Central memory CD8-positive, alpha-beta T cell (primary cell): Measurements from ENCODE around the gene ORM2.

ENCODE experiments used
- ATAC-seq: fragments of 150-1000 bp; cut with Tn5 transposase; replicated peaks from 2 replicates; pipeline ENCODE4 v1.10.0; 2022; ENCODE audit warnings: mild to moderate bottlenecking, moderate FRiP score, moderate number of reproducible peaks; ENCODE audit not compliant: poor library complexity, severe bottlenecking; ENCODE audit errors: extremely low read depth
- DNase-seq, 2 donors: peaks; one replicate each; pipeline ENCODE4 v3.0.0; 2021; ENCODE audit warnings: low spot score in 2 of 2
- H3K27ac Mint-ChIP-seq: one replicate; pipeline ENCODE4 v1.8.0; 2022; ENCODE audit warnings: low read depth, mild to moderate bottlenecking, moderate library complexity, mixed read lengths
- H3K27me3 Mint-ChIP-seq: one replicate; pipeline ENCODE4 v1.8.0; 2022; ENCODE audit warnings: mixed read lengths
- H3K36me3 Mint-ChIP-seq: one replicate; pipeline ENCODE4 v1.8.0; 2022; ENCODE audit warnings: mild to moderate bottlenecking, moderate library complexity, mixed read lengths; ENCODE audit not compliant: insufficient read depth
- H3K4me1 Mint-ChIP-seq: one replicate; pipeline ENCODE4 v1.8.0; 2022; ENCODE audit warnings: mixed read lengths
- H3K4me3 Mint-ChIP-seq: one replicate; pipeline ENCODE4 v1.8.0; 2022; ENCODE audit warnings: mild to moderate bottlenecking, moderate library complexity, mixed read lengths
- H3K9me3 Mint-ChIP-seq: one replicate; pipeline ENCODE4 v1.8.0; 2022; ENCODE audit warnings: mixed read lengths

ORM2 gene

DNA sequence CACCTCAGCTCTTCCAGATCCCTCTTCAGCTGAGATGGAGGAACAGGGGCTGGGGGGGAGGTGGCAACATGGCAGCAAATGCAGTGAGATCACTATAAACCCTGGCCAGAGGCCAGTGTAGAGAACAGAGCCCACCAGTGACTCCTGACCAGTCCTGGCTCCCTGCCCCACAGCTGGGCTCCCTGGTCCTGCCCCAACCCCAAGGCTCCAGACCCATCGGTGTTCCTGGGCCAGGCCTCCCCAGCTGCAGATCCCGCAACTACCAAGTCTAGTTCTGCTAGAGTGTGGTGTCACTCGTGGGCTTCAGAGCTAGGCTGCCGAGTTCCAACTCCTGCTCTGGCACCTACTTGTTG is 41.3 kb downstream of the ORM2 start:
- peaks cover 88% of the 10 kb centered on the region for H3K36me3 Mint-ChIP-seq
- peak overlapping the region; percentile 72 for H3K4me3 Mint-ChIP-seq
- H3K27ac Mint-ChIP-seq: peak overlapping the region; percentile 89
- H3K9me3 Mint-ChIP-seq: no peaks in the 10 kb centered on the region
- DNase-seq: no peak
- H3K4me1 Mint-ChIP-seq: peaks cover 71% of the 10 kb centered on the region
- ATAC-seq: no peak
- no peaks in the 10 kb centered on the region for H3K27me3 Mint-ChIP-seq

DNA sequence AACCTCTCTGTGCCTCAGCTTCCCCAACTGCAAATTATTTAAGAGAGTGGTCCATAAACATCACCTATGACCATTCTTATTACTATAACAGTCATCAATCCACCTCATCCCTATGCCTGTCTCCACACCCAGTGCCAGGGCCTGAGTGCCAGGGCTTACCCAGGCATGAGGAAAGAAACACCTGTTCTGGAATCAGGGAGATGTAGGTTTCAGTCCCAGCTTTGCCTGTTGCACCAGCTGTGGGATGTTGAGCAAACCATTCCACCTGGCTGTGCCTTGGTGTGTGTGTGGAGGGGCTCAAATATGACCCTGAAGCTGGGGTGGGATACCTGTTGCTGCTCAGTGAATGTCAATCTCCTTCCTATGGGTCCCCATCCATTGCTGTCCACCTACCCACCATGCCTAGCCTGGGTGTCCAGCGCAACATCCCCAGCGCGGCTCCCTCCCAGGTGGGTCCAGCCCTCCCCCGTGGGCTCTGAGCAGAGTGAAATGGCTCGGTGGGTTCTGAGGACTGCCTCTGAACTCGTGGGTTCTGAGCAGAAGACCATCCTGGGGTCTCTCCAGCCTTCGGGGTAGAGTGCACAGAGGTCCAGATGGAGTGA is 41.8 kb downstream of the ORM2 start:
- no peaks in the 10 kb centered on the region for H3K27me3 Mint-ChIP-seq
- DNase-seq (no peak), ATAC-seq (no peak)
- H3K4me3 Mint-ChIP-seq: peak overlapping the region; percentile 72
- H3K36me3 Mint-ChIP-seq: peaks cover 86% of the 10 kb centered on the region
- H3K27ac Mint-ChIP-seq: peak overlapping the region; percentile 89
- H3K4me1 Mint-ChIP-seq: peaks cover 69% of the 10 kb centered on the region
- no peaks in the 10 kb centered on the region for H3K9me3 Mint-ChIP-seq

DNA sequence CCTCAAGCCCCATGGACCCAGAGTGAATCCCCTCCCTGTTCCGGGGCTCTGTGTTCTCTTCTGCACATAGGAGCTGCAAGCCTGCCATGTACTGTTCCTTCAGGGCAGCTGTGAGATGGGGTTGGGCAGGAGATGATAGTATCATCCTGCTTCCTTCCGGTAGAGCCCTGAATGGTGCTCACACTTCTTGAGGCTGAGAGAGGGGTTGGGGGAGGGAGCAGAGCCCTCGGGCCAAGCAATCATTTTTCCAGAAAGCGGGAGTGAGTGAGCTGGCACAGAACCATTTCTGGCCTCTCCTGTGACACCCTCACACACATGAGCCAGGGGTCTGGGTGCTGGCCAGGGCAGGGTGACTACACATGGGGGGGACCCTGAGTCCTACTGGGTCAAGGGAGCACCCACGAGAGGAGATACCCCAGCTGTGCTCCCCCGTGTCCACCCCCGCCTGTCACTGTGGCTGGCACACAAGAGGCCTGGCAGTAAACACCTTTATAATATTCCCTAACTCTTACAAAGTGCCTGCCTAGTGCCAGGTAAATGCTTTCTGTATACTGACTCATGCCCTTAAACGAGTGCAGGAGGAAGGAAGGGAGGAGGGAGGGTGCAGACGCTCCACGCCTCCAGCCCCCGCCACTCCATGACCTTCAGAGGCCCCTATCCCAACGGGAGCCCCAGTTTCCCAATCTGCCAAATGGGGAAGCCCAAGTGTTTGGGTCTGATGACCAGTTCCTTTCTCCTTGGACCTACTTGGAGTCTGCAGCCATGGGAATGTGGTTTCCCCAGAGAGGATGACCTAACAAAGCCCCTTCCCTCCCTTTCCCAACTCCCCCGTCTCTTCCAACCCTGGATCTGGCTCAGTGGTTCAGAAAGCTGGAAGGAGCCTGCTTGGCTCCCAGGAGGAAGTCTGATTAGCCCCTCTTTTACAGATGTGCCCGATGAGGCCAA is 42.6 kb downstream of the ORM2 start:
- ATAC-seq: peak; percentile 24
- Mint-ChIP-seq H3K27me3 (no peaks in the 10 kb centered on the region), H3K4me3 (peak overlapping the region; percentile 72), H3K4me1 (peaks cover 65% of the 10 kb centered on the region), H3K27ac (peak overlapping the region; percentile 89), H3K36me3 (peaks cover 86% of the 10 kb centered on the region), H3K9me3 (no peaks in the 10 kb centered on the region)
- no peak for DNase-seq

DNA sequence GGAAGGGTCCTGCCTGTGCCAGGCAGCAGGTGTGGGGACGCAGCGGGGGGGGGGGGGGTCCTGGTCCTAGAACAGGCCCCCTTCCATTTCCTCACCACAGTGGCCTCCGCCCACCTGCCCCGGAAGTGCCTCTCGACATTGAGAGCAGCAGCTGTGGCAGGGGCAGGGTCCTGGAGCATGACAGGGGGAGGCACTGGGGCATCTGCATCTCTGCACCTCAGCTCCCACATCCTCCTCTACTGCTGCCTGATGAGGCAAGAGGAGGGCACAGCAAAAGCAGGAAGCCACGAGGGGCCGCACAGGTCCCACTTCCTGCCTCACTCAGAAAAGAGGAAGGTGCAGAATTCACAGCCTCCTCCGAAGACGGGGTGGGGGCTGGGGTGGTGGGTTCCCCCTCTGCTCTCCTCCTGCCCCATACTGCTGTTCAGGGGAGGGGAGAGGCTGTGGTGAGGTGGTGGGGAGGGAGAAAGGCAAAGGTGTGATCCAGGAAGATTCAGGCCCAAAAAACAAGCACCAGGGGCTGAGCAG is 43.3 kb downstream of the ORM2 start:
- Mint-ChIP-seq H3K4me1 (peaks cover 67% of the 10 kb centered on the region), H3K36me3 (peaks cover 85% of the 10 kb centered on the region), H3K9me3 (no peaks in the 10 kb centered on the region), H3K27me3 (no peaks in the 10 kb centered on the region), H3K27ac (peak overlapping the region; percentile 89), H3K4me3 (peak overlapping the region; percentile 72)
- ATAC-seq (peak; percentile 79), DNase-seq (peak; percentile 71 to 89)

DNA sequence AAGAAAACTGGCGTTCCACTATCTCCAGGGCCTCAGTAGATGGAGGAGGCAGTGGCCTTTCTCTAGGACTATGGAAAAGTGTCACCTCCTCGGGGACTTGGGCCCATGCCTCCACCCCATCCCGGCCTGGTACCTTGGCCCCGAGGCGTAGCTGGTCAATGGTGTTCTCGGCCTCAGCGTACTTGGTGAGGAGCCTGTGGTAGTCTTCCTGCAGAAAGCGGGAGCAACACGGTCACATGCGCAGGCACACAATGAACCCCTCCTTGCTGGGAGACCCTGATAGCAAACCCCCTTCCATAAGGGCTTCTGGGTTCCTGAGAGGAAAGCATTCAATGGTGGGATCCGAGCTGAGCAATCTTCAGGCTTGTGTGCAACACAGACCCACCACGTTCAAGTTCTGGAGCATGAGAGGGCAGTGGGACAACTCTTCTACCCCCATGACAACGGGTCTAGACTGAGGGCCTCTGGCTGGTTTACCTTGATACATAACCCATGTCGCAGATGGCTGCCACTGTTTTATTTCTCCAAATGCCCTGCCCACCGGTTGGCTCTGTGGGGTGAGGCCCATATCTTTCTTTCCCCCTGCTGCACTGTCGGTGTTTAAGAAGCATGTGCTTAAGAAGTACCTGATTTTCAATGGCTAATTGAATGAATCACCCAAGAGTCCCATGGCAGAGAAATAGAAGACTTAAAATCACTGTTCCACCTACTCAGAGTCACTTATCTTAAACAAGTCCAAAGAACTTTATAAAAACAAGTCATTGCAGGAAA is 44.5 kb downstream of the ORM2 start:
- no peak for DNase-seq
- H3K36me3 Mint-ChIP-seq: peaks cover 86% of the 10 kb centered on the region
- no peak for ATAC-seq
- H3K9me3 Mint-ChIP-seq: no peaks in the 10 kb centered on the region
- peak overlapping the region; percentile 89 for H3K27ac Mint-ChIP-seq
- H3K4me3 Mint-ChIP-seq: peak overlapping the region; percentile 43
- H3K4me1 Mint-ChIP-seq: peaks cover 77% of the 10 kb centered on the region
- no peaks in the 10 kb centered on the region for H3K27me3 Mint-ChIP-seq

DNA sequence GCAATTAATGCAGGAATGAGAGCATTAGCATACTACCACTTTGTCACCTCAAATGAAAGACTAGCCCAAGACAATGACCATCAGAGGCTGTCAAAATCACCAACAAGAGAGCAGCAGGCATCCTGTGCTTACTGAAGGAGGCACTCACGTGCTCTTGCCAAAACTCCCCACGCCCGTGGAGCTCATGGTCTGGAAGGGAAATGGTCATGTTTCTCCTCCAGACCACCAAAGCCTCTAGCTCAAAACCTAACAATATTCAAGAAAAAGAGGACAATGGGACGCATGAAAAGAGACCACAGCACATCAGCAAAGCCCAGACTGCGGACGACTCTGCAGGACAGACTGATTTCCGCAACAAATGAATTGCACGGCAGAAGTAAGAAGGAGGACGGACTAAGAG is 45.3 kb downstream of the ORM2 start:
- peaks cover 77% of the 10 kb centered on the region for H3K4me1 Mint-ChIP-seq
- ATAC-seq (no peak), DNase-seq (no peak)
- peak overlapping the region; percentile 89 for H3K27ac Mint-ChIP-seq
- H3K9me3 Mint-ChIP-seq: no peaks in the 10 kb centered on the region
- peak overlapping the region; percentile 43 for H3K4me3 Mint-ChIP-seq
- H3K27me3 Mint-ChIP-seq: no peaks in the 10 kb centered on the region
- peaks cover 87% of the 10 kb centered on the region for H3K36me3 Mint-ChIP-seq

DNA sequence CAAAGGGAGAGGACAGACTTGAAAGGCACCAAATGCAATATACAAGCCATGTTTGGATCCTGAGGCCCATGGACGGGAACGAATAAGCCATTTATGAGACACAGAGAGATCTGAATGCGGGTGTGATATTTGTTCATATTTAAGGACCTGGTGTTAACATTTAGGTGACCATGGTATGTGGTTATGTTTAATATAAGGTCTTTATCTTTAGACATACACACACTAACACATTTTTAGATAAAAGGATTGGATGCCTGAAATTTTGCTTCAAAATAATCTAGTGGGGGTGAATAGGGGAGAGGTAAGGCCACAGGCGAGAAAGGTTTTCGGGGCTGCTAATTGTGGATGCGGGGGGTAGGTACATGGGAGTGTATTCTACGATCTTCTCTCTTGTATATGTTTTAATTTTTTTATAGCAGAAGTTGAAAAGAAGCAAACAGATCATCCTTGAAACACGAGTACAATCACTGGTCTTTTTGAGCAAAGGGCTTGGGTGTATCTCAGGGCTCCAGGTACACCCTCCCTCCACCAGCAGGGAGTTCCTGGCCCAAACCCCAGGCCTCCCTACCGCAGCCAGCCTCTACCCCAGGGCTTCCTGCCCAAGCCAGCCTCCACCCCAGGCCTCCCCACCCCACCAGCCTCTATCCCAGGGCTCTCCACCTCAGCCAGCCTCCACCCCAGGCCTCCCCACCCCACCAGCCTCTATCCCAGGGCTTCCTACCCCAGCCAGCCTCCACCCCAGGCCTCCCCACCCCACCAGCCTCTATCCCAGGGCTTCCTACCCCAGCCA is 45.9 kb downstream of the ORM2 start:
- H3K27me3 Mint-ChIP-seq: no peaks in the 10 kb centered on the region
- peaks cover 81% of the 10 kb centered on the region for H3K4me1 Mint-ChIP-seq
- peak overlapping the region; percentile 89 for H3K27ac Mint-ChIP-seq
- H3K9me3 Mint-ChIP-seq: no peaks in the 10 kb centered on the region
- ATAC-seq (no peak), DNase-seq (no peak)
- peak overlapping the region; percentile 43 for H3K4me3 Mint-ChIP-seq
- H3K36me3 Mint-ChIP-seq: peaks cover 90% of the 10 kb centered on the region

DNA sequence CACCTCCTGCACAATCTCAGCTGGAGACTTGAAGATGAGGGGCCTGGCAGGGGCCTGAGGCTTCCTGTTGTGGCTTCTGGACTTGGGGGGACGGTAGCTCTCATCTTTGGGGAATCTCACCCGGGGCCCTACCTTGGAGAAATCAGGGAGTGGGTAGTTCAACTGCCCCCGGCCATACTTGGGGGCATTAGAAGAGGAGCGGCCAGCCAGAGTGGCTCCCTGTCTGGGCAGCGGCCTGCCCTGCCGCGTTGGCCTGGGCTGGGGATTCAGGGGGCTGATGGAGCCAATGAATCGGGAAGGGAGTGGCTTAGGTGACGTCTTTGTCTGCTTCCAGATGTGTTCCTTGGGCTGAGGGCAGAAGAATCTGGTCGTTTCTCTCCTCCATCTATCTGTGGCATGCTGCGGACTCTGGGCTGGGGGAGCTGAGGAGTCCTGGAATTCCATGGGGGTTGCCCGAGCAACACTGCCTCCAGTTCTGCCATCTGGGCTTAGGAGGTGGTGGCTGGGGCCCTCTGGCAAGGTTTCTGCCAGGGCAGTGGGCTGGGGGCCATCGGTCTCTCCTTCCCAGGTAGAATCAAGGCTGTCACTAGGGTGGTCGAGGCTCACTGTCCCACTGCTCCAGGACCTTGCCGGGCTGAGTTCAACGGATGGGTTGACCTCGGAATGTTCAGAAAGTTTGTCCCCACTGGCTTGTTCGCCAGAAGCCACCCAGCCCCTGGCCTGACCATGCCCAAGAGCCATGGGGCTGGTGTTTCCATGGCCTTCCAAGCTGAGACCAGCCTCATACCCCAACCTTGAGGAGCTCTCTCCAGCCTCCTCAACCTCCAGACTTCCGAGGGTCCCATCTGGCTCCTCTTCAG is 47.1 kb downstream of the ORM2 start:
- H3K9me3 Mint-ChIP-seq: no peaks in the 10 kb centered on the region
- ATAC-seq: no peak
- DNase-seq: no peak
- H3K4me3 Mint-ChIP-seq: peak overlapping the region; percentile 92
- peak overlapping the region; percentile 89 for H3K27ac Mint-ChIP-seq
- no peaks in the 10 kb centered on the region for H3K27me3 Mint-ChIP-seq
- H3K4me1 Mint-ChIP-seq: peaks cover 73% of the 10 kb centered on the region
- peaks cover 90% of the 10 kb centered on the region for H3K36me3 Mint-ChIP-seq

DNA sequence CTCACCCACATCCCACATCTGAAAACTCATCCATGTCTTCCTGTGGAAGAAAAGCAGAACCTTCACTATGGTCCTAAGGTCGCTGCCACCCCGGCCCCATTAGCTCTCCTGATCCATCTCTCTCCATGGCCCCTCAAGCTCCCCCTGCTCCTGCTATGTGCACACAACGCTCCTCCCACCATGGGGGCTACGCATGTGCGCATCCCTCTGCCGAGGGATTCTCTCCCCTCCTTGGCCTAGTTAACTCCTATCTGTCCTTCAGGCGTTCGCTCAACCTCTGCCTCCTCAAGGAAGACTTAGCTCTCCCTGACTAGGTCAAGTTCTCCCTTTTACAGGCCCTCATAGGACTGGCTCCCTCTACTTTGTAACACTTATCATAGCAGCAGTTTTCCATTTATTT is 48.3 kb downstream of the ORM2 start:
- H3K36me3 Mint-ChIP-seq: peaks cover 93% of the 10 kb centered on the region
- DNase-seq (no peak), ATAC-seq (no peak)
- H3K27me3 Mint-ChIP-seq: no peaks in the 10 kb centered on the region
- no peaks in the 10 kb centered on the region for H3K9me3 Mint-ChIP-seq
- peaks cover 76% of the 10 kb centered on the region for H3K4me1 Mint-ChIP-seq
- peak overlapping the region; percentile 89 for H3K27ac Mint-ChIP-seq
- peak overlapping the region; percentile 92 for H3K4me3 Mint-ChIP-seq

DNA sequence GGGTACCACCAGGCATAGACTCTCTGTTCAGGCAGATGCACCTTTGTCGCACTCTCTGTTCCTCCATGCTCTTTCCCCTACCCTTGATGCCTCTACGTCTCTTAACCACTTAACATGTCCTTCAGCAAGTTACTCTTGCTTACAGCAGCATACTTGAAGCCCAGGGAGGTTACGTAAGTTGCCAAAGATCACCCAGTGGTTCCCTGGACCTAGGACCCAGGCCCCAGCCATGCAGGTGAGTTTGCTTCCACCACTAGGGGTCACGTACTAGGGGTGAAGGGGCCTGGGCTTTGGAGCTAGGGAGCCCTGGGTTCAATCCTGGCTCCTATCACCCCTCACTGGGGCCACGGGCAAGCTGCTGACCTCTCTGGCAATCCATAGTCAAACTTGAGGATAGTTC is 49.2 kb downstream of the ORM2 start:
- peak overlapping the region; percentile 92 for H3K4me3 Mint-ChIP-seq
- H3K4me1 Mint-ChIP-seq: peaks cover 80% of the 10 kb centered on the region
- no peaks in the 10 kb centered on the region for H3K9me3 Mint-ChIP-seq
- H3K36me3 Mint-ChIP-seq: peaks cover 93% of the 10 kb centered on the region
- no peaks in the 10 kb centered on the region for H3K27me3 Mint-ChIP-seq
- DNase-seq (no peak), ATAC-seq (no peak)
- H3K27ac Mint-ChIP-seq: peak overlapping the region; percentile 89
